Measurements from ENCODE around the gene DPYSL5.
"Not testable (repeated sequence)": the region's sequence is repeated elsewhere in the genome, so short reads cannot be mapped to it uniquely, and the experiment has no call there.

Gene DPYSL5

DNA sequence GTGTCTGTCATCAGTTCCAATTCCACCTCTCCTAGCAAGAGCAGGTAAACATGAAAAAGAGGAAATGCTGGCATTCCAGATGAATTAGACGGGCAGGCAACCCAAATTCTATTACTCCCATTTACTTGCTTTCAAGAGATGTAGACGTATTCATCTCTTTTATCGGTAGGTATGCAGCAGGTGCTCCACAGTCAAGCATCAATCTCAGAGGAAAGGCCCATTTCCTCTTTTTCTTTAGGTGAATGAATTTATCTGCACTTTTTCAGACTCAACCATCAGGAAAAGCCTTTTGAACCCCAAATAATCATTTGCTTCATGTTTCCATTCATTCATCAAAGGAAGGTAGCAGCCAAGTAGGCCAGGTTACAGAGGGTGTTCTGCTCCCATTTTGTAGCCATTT, 27.9 kb downstream of the DPYSL5 start:
- DNase-seq: no peak

GRCh38 chr2:26876260-26876659, 28.3 kb downstream of the DPYSL5 start:
- no peak for DNase-seq

DNA sequence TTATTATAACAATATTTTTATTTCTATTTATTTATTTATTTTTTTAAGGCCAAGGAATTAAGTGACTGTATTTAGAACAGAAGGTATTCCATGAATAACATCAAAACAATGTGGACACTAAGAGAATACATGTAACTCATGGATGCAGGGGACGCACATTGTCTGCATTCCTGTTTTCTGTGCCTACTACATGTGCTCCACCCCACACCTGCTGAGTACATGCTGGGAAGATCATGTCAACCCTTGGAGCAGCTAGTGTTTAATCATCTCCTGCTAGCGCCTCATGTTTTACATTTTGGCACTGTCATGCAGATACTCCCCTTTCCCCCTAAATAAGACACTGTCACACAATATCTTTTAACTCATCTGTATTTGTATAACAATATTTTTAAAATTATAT, 29.3 kb downstream of the DPYSL5 start:
- no peak for DNase-seq

GRCh38 chr2:26880161-26880560, 32.2 kb downstream of the DPYSL5 start:
- no peak for DNase-seq

DNA sequence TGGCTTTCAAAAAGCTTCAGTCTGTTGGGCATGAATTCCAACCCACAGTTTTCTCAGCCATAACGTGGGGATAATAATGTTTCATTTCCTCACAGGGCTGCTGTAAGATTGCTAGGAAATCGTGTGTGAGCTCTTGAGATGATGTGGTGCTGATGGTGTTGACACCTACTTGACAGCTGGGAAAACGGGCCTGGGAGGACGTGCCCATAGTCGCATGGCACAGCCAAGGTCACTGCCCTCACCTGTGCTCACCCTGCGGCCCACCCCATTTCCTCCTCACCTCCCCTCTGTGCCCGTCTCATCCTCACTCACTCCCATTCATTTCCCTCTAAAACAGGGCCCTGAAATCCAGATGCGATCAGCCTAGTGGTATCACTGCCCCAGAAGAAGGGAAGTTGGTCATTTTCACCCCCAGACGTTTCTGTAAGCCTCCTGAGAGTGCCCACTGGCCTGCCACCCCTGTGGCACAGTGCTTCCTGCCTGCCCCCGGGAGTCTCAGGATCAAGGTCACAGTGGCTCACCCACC, 33.0 kb downstream of the DPYSL5 start:
- no peak for DNase-seq

- not testable (repeated sequence) for DNase-seq
Measured at GRCh38 chr2:26882220-26882619, 34.3 kb downstream of the DPYSL5 start.

DNA sequence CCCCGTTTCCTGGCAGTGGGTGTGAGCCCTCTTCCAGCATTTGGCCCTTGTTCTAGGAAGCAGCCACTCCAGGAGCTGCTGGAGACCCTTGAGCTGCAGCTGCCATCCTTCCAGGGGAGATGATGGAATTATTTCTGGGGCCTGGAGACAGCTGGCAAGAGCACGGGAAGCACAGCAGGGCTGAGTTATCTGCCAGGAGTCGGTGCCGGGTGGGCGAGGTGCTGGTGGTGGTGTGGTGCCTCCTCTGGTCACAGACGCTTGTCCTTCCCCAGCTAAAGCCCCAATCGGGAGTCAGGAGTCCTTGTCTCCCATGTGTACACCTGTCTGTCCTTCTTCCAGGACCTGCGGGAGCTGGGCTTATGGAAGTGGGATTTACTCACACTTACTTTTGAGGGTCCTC, 36.0 kb downstream of the DPYSL5 start:
- no peak for DNase-seq

- no peak for DNase-seq
Measured at GRCh38 chr2:26884486-26884885, 36.6 kb downstream of the DPYSL5 start.

GRCh38 chr2:26885651-26886329, 37.9 kb downstream of the DPYSL5 start:
- DNase-seq: no peak

- DNase-seq: no peak
Measured at GRCh38 chr2:26886736-26887135, 38.8 kb downstream of the DPYSL5 start.

DNA sequence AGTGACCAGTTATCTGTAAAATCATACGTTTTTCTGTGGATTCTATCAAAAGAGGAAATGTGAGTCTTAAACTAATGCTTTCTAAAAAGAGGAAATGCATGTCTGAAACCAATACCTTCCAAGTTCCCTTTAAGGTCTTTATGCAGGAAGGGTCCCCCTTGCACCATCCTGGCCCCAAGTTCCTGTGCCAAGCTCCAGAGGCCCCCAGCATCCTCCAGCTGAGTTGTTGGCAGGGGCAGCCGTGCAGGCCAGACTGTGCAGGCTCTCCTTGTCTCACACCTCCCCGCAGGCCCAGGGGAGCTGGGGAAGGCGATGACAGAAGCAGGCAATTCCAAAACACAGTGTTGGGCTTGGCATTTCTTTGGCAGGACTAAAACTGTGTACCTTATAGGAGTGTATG, 39.2 kb downstream of the DPYSL5 start:
- DNase-seq: no peak

GRCh38 chr2:26889796-26890195, 41.9 kb downstream of the DPYSL5 start:
- DNase-seq: no peak

- no peak for DNase-seq
Measured at GRCh38 chr2:26890341-26891000, 42.5 kb downstream of the DPYSL5 start.

DNA sequence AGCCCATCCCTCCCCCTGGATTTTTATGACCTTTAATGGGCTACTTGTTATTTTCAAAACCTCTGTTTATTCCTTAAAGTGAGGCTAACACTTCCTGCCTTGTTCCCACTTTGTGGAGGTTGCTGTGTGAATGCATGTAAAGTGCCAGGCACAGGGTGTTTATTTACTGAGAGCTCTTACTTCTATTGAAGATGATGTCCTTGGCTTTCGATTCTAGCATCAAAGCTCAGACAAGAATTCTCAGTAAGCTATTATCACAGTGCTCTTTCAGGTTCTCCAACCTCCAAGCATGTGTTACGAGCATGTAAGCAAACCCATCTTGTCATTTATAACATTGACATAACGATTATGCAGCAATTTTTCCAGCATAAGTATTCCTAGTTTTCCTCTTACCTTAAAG, 44.2 kb downstream of the DPYSL5 start:
- DNase-seq: no peak

DNA sequence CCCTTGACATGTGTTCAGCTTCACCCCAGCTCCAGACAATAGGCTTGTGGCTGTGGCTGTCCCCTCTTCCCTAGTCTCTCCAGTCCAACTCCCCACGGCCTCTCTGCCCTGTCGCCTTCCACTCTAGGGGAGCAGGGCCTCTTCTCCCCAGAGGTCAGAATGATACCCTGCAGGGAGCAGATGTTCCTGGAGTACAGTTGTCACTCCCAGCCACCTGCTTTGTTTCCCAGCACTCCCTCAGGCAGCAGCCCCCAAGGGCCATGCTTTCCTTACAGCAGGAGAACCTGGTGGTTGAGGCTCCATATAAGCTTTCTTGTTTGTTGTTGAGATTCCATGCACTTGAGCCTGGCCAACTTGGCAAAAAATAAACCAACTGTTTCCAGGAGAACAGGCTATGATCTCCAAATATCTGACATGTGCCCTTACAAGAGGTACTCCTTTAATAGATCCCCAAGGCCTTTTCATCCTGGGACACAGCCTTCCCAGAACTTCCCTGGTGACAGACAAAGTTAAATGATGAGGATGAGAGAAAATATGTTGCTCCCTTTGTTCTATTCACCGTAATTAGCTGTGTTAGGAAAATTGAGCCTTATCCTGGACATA, 45.1 kb downstream of the DPYSL5 start:
- DNase-seq: no peak

- DNase-seq: no peak
Measured at GRCh38 chr2:26894136-26894535, 46.2 kb downstream of the DPYSL5 start.

GRCh38 chr2:26897807-26898479, 50.0 kb downstream of the DPYSL5 start:
- no peak for DNase-seq

- DNase-seq: no peak
Measured at GRCh38 chr2:26898480-26899078, 50.6 kb downstream of the DPYSL5 start.

DNA sequence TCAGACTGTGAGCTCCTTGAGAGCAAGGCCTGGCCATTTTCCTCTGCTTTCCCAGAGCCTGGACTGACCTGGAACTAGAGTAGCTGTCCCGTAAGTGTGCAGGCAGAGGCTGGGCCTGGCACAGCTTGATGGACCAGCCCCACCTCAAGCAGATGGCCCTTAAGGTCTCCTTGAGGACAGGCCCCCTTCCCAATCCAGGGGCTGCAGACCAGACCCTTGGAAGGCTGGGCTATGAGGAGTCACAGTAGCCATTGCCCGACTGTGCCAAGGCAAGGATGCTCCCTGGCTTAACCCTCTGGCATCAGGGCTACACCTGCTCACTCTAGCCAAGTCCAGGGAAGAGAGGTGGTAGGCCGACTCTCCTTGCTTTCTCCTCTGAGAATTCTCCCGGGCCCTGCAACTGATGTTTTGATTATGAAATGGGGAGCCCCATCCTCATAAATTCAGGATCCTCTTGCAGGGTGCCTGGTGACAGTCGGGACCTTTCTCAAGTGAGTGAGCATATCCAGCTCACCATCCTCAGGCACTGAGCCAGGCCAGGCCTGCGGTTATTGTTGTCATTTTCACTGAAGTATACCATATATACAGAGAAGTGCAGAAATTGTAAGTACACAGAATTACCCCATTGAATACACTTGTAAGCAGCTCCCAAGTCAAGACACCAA, 51.7 kb downstream of the DPYSL5 start:
- no peak for DNase-seq

- DNase-seq: no peak
Measured at GRCh38 chr2:26900831-26901321, 52.9 kb downstream of the DPYSL5 start.

DNA sequence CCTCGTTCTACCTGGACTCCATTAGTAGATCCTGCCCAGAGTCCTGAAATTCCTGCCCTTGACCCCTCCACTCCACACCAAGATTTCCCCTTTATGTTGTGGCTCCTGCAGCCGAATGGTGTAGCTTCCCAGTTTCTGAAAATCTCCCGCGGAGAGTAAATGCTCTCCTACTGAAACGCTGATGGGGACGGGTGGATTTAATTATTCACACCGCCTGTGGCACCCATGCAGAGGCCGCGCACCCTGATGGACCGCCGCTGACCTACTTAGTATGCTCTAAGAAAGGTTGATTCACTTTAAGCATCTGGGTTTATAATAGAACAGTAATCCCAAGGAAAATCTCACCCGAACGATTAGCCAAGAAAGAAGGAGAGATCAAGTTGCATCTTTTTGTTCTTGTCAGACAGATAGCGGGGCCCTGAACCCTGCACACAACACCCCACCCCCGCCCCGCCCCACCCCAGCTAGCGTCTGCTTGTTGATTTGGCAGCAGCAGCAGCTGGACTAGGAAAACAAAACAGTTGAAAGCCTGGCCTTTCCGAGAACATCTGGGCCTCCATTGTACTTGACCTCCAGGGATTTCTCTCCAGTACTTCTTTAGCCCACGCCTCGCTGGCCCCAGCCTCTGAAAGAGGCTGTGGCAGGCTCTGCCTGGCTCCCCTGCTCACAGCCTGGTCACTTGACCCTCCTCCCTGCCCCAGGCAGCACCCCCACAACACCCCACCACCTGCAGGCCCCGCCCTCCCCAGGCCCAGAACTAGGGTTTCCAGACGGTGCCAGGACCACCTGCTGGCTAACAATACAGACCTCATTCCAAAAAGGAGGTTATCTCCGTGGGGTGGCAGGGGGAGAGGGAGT, 53.6 kb downstream of the DPYSL5 start:
- DNase-seq: no peak
